ENCODE results near the gene RAMACL. TPM values are rescaled to one million over a fixed set of nuclear protein-coding genes. Genes with fewer than 3 reads are reported as not detected.

RAMACL gene
- total and polyA plus RNA-seq, 2 of the 4 experiments (the other 2 are of a cell fraction): 0.46 to 0.90 TPM

DNA sequence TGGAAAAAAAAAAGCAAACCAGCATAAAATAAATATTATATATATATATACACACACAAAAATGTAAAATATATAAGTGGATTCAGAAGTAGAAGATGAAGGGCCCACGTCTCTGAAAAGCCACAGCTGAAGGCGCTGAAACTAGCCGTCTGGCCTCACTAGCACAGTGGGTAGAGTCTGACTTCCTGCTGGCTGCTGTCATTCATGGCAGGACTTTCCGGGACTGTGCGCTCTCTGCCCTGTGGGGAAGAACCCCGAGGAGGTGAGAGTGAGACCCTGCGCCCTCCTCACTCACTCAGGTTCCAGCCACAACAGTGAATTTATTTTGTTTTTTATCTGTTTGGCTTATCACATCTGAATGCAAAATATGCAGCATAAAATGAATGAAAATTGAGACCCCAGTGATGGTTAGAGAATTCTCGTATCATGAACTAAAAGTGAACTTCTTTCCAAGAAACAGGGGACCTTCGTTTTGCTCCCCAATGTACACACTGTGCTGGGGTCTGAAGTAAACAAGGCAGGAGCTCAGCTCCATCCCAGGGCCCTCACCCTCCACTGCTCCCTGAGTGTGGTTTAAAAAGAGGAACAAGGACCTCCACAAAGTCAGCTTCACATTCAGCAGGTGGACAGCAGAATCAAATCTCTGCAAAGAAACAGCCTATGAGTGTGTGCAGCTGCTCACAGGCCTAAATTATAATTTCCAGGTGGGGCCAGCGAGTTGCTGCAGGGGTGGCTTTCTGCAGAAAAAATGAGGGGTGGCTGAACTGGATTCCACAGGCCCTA lies 1.3 kb upstream of the RAMACL start:
- no peak for DNase-seq
- Histone ChIP-seq H2BK15ac (ENCODE audit: low read depth, low read length) (no peak overlapping the region), H3K4me2 (ENCODE audit: low read depth, low read length) (no peak overlapping the region), H3K4me1 (ENCODE audit: control insufficient read depth, insufficient read depth, low read length) (peaks cover 27% of the 10 kb centered on the region), H3K27me3 (ENCODE audit: control insufficient read depth, insufficient read depth, low read length) (no peaks in the 10 kb centered on the region), H3K36me3 (ENCODE audit: control insufficient read depth, insufficient read depth, low read length) (peaks cover 12% of the 10 kb centered on the region; the same call in 1 of the 2 replicates), H4K91ac (ENCODE audit: insufficient read depth, low read depth, low read length) (no peak overlapping the region), H3K9me1 (ENCODE audit: insufficient read depth, low read length) (peaks cover 14% of the 10 kb centered on the region; the same call in 1 of the 2 replicates), H3K9me3 (ENCODE audit: control insufficient read depth, insufficient read depth, low read length) (no peaks in the 10 kb centered on the region), H3K9ac (ENCODE audit: low read depth, low read length) (no peak overlapping the region), H4K8ac (ENCODE audit: low read depth in 2 of 2, low read length in 2 of 2) (no peak overlapping the region), H3K18ac (ENCODE audit: low read depth, low read length) (no peak overlapping the region), H3K56ac (ENCODE audit: extremely low read depth, insufficient read depth, low read length) (no peak overlapping the region), H3K4ac (ENCODE audit: low read depth, low read length) (no peak overlapping the region), H2AK5ac (ENCODE audit: low read depth, low read length) (no peak overlapping the region), H4K5ac (ENCODE audit: low read depth, low read length) (no peak overlapping the region), H2BK5ac (ENCODE audit: low read depth, low read length, poor library complexity, severe bottlenecking) (no peak overlapping the region), H2BK120ac (ENCODE audit: low read depth, low read length) (no peak overlapping the region), H3K4me3 (ENCODE audit: insufficient read depth, low read depth, low read length) (no peak overlapping the region), H3K14ac (replicated peaks; ENCODE audit: low read depth, low read length) (no peak overlapping the region), H2BK20ac (ENCODE audit: low read depth, low read length) (no peak overlapping the region), H4K20me1 (ENCODE audit: insufficient read depth, low read length) (peaks cover 29% of the 10 kb centered on the region; the same call in 1 of the 2 replicates), H3K27ac (ENCODE audit: insufficient read depth, low read length) (no peak overlapping the region), H2AK9ac (replicated peaks; ENCODE audit: low read depth, low read length, poor library complexity) (no peak overlapping the region), H2AFZ (replicated peaks; ENCODE audit: low read length, poor library complexity) (no peak overlapping the region), H3K79me1 (ENCODE audit: low read depth in 1 of 2, low read length in 2 of 2) (peaks cover 49 to 76% of the 10 kb centered on the region in 2 experiments), H3K23ac (ENCODE audit: low read depth, low read length) (no peak overlapping the region)
- no TSS peak for BruUV-seq (replicated peaks)
- POLR2A ChIA-PET (ENCODE audit: unreplicated experiment): no interaction called here
- intact Hi-C loops (cut with micrococcal nuclease) (no loop called here), dilution Hi-C loops (cut with HindIII; ENCODE audit: low sequenced_read_pairs, unreplicated experiment) (no loop called here), in situ Hi-C loops (cut with MboI; ENCODE audit: low sequenced_read_pairs) (no loop called here)
- no peak for TF ChIP-seq RCOR1 (IDR thresholded peaks at IDR 0.05; ENCODE audit: insufficient replicate concordance, low read length)
- TF ChIP-seq CTCF (conservative IDR thresholded peaks at IDR 0.05; ENCODE audit: low read depth, low read length): no peak
- TF ChIP-seq MAFK (IDR thresholded peaks at IDR 0.05; ENCODE audit: low read depth, low read length): no peak
- TF ChIP-seq BHLHE40 (IDR thresholded peaks at IDR 0.05; ENCODE audit: low read depth, low read length): no peak
- TF ChIP-seq, protein P1, sequence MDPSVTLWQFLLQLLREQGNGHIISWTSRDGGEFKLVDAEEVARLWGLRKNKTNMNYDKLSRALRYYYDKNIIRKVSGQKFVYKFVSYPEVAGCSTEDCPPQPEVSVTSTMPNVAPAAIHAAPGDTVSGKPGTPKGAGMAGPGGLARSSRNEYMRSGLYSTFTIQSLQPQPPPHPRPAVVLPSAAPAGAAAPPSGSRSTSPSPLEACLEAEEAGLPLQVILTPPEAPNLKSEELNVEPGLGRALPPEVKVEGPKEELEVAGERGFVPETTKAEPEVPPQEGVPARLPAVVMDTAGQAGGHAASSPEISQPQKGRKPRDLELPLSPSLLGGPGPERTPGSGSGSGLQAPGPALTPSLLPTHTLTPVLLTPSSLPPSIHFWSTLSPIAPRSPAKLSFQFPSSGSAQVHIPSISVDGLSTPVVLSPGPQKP (IDR thresholded peaks at IDR 0.05; ENCODE audit: borderline replicate concordance, low read depth, low read length): no peak
- no peak for TF ChIP-seq POLR2A (IDR thresholded peaks at IDR 0.05; ENCODE audit: low read depth, low read length)
- TF ChIP-seq, protein P2, sequence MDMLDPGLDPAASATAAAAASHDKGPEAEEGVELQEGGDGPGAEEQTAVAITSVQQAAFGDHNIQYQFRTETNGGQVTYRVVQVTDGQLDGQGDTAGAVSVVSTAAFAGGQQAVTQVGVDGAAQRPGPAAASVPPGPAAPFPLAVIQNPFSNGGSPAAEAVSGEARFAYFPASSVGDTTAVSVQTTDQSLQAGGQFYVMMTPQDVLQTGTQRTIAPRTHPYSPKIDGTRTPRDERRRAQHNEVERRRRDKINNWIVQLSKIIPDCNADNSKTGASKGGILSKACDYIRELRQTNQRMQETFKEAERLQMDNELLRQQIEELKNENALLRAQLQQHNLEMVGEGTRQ (IDR thresholded peaks at IDR 0.05; ENCODE audit: low read depth, low read length): no peak
- TF ChIP-seq MAZ (IDR thresholded peaks at IDR 0.05; ENCODE audit: borderline replicate concordance, low read depth, low read length): no peak
- TF ChIP-seq MXI1 (IDR thresholded peaks at IDR 0.05; ENCODE audit: borderline replicate concordance, low read depth, low read length): no peak
- TF ChIP-seq NFE2L2 (IDR thresholded peaks at IDR 0.05; ENCODE audit: low read depth, low read length): no peak
- WGBS, 2 experiments (ENCODE audit: extremely low coverage in 2 of 2, insufficient read length in 1 of 2): no CpG with 5 or more reads among the region's 10 CpGs
- CTCF ChIA-PET: interaction anchor here (1.0 kb wide), 1 partner anchor 16 kb away, joined by 4 read pairs; no protein-coding TSS in a partner anchor
- no peak for ATAC-seq (ENCODE audit: low read depth)

All from IMR-90 (cell line).